Stimulated activated CD4-positive, alpha-beta T cell treated with anti-CD3 and anti-CD28 coated beads, Interleukin-4, amount 100 ng/mL, for 4 hours (primary cell): ENCODE data around the gene SLC22A3.
"Not testable (repeated sequence)": the region's sequence is repeated elsewhere in the genome, so short reads cannot be mapped to it uniquely, and the experiment has no call there.

Experiments
- DNase-seq, 2 experiments: peaks; one replicate each; pipeline ENCODE4 v3.0.0-alpha.2; 2020

Gene SLC22A3

GRCh38 chr6:160336200-160336599 lies 12.0 kb upstream of the SLC22A3 start:
- DNase-seq = no peak

GRCh38 chr6:160337301-160337700 lies 10.9 kb upstream of the SLC22A3 start:
- no peak for DNase-seq

- DNase-seq = no peak
Observed at GRCh38 chr6:160337991-160338390, 10.2 kb upstream of the SLC22A3 start.

- DNase-seq = no peak
Observed at GRCh38 chr6:160343144-160343543, 5.0 kb upstream of the SLC22A3 start.

GRCh38 chr6:160344271-160344670 lies 3.9 kb upstream of the SLC22A3 start:
- DNase-seq = no peak

GRCh38 chr6:160347259-160348222 lies 637 bp upstream of the SLC22A3 start:
- no peak for DNase-seq

- no peak for DNase-seq
Observed at GRCh38 chr6:160349020-160349441, 853 bp downstream of the SLC22A3 start.

GRCh38 chr6:160349814-160350350 lies 1.7 kb downstream of the SLC22A3 start:
- DNase-seq = no peak

- DNase-seq = no peak
Observed at GRCh38 chr6:160353950-160354496, 5.8 kb downstream of the SLC22A3 start.

- DNase-seq = no peak
Observed at GRCh38 chr6:160355001-160355400, 6.8 kb downstream of the SLC22A3 start.

- DNase-seq = no peak
Observed at GRCh38 chr6:160356074-160356744, 8.0 kb downstream of the SLC22A3 start.

GRCh38 chr6:160357088-160357487 lies 8.9 kb downstream of the SLC22A3 start:
- DNase-seq = no peak

GRCh38 chr6:160358225-160359119 lies 10.3 kb downstream of the SLC22A3 start:
- DNase-seq = no peak

GRCh38 chr6:160360955-160361354 lies 12.8 kb downstream of the SLC22A3 start:
- DNase-seq = no peak

GRCh38 chr6:160362556-160362955 lies 14.4 kb downstream of the SLC22A3 start:
- no peak for DNase-seq

GRCh38 chr6:160363016-160363996 lies 15.1 kb downstream of the SLC22A3 start:
- DNase-seq = no peak

- DNase-seq = no peak
Observed at GRCh38 chr6:160365117-160365516, 16.9 kb downstream of the SLC22A3 start.

GRCh38 chr6:160367798-160368547 lies 19.8 kb downstream of the SLC22A3 start:
- DNase-seq = no peak

GRCh38 chr6:160368670-160369069 lies 20.5 kb downstream of the SLC22A3 start:
- no peak for DNase-seq

- DNase-seq = not testable (repeated sequence)
Observed at GRCh38 chr6:160373601-160374000, 25.4 kb downstream of the SLC22A3 start.
